Activated T-helper 1 cell treated with Interleukin-2 at 50 U/mL for 16 hours (primary cell): Measurements from ENCODE around the gene FAM219A.

Experiments
- DNase-seq: peaks from one replicate; pipeline ENCODE4 v3.0.0-alpha.2; 2020; ENCODE audit warnings: low read depth

FAM219A gene, protein sequence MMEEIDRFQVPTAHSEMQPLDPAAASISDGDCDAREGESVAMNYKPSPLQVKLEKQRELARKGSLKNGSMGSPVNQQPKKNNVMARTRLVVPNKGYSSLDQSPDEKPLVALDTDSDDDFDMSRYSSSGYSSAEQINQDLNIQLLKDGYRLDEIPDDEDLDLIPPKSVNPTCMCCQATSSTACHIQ

DNA sequence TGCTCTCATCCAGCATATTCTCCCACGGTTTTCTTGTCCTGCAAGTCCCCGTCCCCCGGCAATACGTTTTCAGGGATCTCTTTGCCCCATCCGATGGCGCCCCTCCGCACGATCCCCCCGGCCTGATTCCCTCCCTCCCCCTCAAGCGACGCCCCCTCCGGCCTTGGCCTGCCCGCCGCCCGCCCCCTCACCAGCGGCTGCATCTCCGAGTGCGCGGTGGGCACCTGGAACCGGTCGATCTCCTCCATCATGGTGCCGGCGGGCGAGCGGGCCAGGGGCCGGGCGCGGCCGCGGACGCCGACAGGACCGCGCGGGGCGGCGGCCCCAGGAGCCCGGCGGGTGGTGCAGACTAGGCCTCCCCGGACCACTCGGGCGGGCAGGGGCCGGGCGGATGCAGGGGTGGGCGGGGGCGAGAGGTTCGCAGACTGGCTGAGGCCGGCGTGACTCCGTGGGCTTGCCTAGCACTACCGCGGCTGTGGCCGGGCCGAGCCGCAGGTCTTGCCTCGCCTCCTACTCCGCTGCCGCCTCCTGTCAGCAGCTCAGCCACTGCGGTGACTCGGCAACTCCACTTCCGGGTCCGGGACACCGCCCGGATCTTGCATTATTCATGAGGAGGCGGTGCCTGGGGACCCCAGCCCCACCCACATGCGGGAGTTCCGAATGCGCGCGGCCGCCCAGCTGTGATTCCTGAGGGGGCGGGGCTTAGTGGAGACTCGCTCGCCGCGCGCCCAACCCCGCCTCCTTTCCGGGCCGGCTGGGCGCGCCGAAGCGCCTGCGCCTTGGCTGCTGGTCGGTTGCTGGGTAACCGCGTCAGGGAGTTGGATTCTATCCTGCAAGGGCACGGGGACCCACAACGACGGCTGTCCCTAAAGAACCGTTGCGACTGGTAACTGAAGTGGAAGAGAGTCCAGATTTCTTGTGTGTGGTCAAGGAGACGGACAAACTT, at the start of gene FAM219A, which contains the start of gene DNAI1:
Gene FAM219A, minus strand, starts transcription at position 558 of the 946 bp plus-strand sequence. Its CDS starts 307 bp downstream, at position 251.
Gene DNAI1, plus strand, starts transcription at position 793 of the 946 bp plus-strand sequence. CDS start 201 bp downstream, outside the sequence.
- peak; percentile 99 for DNase-seq

DNA sequence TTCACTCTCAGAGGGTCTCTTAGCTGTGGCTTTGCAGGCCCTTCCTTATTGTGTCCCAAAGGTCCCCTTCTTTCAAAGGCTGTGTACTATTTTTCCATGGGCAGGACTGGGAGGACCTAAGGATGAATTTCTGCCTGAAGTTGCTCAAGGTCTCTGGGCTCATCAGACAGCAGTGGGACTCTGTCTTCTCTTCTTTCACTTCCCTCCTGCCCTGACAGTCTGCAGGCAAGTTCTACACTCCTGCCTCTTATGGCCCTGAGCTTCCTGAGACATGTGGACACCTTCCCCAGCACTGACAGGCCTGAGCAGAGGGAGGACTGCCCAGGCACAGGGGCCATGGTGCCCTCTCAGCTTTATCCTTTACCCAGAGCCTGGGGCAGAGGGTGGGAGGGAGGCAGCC, 49.6 kb upstream of the FAM219A start:
- no peak for DNase-seq

DNA sequence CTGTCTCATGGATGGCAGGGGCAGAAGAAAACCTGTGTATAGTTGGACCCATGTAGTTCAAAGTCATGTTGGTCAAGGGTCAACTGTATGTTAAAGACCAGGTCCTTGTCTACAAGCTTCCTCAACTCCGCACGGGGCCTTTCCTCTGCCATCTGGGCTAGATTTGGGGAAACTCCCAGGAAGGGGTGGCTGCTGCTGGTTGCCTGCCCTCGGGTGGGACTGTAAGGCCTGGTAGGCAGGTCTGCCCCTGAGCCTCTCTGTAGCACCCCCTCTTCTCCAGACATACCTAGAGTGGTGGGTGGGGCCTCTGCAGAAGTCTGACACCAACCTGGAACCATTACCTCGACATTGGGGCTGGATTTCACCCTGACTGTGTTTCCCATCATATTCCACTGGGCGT, 49.2 kb upstream of the FAM219A start:
- no peak for DNase-seq

DNA sequence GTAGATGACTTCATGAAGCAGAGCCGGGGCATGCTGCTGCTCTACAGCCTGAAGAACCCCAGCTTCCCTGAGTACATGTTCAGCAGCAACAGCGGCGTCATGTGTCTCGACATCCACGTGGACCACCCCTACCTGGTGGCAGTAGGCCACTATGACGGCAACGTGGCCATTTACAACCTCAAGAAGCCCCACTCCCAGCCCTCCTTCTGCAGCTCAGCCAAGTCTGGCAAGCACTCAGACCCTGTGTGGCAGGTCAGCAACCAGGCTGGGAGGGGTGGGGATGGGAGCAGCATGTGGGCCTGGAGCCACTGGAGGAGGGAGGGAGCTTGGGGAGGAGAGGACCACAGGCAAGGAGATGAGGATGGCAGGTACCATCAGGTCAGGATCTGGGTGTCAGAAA, 48.3 kb upstream of the FAM219A start:
- no peak for DNase-seq

DNA sequence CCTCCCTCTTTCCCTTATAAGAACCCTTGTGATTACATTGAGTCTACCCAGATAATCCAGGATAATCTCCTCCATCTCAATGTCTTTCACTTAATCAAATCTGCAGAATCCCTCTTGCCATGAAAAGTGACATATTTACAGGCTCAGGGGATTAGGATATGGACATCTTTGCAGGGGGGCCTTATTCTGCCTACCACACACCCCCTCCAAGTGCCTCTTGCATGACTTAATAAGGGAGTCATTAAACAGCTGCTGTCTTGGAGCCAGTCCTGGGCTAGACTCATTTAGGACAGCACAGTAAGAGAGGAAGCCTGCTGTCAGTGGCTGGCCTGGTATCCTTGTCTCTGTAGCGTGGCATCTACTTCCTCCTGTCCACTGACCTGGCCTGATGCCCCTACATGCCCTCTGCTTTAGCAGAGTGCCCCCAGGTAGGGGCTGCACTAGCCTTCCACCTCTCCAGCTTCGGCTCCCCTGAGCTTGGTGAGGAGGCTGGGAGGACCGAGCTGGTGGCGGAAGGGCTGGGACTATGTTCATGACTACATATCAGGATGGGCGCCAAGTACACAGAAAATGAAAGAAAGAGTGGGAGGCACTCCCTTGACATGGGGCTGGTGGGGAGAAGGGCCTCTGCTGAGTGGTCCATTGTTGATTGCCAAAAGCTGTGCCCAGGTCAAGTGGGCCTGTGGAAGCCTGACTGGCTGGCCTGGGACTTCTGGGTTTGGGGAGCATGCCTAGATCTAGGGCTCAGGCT, 47.2 kb upstream of the FAM219A start:
- DNase-seq, result no peak

DNA sequence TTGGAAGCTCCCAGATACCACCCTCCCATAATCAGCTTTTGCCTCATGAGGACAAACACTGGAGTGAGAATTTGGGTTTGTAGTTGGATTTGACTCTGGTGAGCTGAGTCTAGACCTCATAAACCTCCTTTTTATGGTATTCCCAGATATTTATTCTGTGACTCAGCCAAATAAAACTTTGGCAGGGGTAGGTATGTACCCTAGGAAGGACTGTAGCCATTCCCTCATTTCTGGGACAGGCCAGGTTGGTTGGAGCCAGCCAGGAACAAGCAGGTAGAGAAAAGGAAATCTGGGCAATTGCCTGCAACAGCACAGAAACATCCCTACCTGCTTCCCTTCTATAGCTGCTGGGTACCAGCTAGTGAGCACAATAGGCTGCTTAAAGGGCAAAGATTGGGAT, 45.0 kb upstream of the FAM219A start:
- no peak for DNase-seq

DNA sequence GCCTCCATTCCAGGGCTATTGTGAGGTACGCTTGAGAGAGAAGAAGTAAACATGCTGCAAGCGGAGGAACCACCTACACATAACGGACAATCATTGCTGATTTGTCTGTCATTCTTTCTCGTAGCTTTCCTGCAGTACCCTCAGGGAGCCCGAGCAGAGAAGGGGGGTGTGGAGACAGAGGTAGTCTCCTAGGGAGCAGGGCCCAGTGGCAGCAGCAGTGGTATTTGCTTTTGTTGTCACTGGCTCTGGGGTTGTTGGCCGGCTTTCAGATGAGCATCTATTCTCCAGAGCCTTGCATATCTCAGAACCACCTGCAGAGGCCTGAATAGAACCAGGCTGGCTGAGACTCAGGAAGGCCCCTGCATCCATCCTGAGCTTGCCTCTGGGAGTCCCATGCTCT, 44.5 kb upstream of the FAM219A start:
- no peak for DNase-seq

DNA sequence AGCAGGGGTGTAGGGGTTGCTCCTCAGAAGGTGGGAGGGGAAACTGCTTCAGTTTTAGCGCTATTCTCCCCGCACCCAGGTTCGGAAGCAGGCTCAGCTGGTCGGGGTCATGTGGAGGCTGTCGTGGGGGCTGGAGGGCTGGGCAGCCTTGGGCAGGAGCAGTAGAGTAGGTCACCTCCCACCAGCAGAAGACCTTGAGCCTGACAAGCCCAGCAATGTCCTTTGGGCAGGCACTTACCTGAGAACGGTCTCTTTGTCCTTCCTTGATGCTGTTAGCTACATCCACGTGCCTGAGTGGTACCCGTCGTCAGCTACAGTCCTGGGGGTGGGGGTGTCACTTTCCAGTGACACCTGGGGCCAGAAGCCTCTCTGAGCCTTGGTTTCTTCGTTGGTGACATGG, 44.1 kb upstream of the FAM219A start:
- no peak for DNase-seq

DNA sequence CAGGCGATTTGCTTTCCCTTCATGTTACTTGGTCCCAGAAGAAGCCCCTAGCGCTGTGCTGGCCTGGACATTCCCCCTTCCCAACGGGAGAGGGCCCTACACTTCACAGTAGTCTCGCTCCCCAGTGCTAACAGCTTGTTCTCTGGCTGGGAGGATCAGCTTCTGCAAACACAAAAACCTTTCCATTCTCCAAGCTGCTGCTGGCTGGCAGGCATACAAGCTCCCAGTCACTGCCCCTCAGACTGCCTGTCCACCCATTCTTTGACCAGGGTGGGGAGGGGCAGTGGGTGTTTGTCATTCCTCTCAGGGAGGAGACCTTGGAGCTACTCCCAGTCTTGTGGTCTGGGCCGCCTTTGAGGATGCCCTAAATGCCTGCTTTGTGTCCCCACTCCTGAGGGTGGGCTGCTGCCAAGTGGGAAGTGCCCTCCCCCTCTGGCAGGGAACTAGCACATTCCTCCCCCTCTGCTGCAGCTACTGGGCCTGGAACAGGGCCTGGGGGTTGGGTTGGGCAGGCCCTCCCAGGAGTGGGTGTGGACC, 43.6 kb upstream of the FAM219A start:
- DNase-seq, result no peak

DNA sequence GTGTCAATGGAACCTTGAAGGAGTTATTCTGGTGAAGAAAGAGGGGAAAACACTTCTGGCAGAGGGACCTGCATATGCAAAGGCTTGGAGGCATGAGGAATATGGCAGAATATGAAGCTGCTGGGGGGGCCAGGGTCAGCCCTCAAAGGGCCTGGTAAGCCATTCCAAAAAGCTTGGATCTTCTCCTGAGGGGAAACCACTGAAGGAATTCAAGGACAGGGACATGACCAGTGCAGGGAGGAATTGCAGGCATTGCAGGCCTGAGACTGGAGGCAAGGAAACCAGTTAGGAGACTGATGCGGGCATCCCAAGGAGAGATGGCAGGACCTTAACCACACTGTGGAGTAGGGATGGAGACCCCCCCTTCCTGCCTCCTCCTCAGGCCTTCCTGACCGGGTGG, 43.0 kb upstream of the FAM219A start:
- no peak for DNase-seq

DNA sequence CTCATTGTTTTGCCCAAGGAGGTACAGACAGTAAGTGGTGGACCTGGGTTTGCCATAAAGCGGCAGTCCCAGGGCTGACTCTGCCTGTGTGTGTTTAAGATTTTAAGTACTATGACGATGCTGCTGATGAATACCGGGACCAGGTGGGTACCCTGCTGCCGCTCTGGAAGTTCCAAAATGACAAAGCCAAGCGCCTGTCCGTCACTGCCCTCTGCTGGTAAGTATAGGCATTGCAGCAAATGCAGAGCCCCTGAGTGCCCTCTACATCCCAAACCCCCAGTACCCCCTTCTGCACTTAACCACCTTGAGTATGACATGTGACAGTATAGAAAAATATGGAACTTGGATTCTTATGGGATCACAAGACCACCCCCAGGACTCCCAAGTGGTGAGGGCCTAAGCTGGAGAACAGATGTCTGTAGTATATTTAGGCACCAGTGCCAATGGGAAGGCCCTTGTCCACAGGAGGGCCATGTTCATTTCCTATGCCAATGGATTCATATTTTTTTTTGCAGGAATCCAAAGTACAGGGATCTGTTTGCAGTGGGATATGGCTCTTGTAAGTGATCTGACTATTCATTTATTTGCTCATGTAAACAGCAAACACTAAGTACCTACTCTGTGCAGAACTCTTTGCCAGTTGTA, 42.4 kb upstream of the FAM219A start:
- DNase-seq, result peak; percentile 45

DNA sequence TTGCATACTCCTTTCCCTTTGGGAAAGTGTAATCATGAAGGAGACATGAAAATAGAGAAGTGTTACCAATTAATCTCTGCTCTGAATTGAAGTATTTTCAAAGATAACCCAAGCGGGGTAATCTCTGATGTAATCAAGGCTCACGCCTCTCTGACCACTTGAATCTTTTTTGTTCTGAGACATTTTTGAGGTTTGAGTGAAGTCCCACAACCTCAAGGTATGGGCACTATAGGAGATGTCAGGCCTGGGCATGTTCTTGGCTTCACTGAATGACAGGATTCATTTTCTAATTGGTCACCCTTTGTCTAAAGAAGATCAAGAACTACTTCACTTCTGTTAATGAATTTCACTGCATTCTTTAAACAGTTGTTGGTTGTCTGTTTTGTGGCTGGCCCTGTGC, 40.7 kb upstream of the FAM219A start:
- DNase-seq, result no peak

DNA sequence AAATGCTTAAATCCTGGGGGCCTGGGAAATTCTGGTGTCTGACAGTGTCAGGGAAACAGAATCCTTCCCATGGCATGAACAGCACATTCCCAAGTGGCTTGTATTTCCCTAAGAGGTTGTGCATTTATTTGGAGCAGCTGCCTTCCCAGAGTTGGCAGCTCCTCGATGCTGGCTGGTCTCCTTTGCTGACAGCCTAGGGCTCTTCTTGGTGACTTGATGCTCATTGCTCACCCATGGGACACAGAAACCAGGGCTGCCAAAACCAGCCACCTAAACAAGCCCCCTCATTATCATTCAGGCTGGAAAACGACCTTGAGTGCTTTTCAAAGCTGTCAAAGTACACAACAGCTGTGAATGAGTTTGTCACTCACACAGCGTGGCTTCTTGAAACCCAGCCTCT, 40.2 kb upstream of the FAM219A start:
- no peak for DNase-seq

DNA sequence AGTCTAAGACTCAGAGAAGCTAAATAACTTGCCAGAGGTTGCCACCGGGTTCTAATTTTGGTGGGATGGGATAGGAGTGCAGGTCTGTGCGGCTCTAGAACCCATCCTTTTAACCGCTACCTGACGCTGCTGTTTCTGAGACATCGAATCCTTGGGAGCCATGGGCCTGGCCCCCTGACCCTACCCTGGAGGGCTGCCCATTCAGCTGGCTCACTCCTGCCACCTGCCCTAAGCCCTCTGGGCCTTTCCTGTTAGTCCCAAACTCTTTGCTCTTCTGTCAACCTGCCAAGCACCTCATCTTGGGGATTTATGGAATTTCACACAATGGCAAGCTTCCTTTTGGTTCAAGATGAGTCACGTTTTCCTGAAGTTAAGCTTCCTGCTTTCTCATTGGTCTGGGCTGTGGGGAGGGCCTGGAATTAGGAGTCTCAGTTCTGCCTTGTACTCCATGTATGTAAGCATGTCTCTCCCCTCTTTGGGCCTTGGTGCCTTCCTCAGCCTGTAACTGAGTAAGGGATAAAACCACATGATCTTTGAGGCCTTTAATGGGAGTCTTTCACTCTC, 37.9 kb upstream of the FAM219A start:
- DNase-seq, result no peak

DNA sequence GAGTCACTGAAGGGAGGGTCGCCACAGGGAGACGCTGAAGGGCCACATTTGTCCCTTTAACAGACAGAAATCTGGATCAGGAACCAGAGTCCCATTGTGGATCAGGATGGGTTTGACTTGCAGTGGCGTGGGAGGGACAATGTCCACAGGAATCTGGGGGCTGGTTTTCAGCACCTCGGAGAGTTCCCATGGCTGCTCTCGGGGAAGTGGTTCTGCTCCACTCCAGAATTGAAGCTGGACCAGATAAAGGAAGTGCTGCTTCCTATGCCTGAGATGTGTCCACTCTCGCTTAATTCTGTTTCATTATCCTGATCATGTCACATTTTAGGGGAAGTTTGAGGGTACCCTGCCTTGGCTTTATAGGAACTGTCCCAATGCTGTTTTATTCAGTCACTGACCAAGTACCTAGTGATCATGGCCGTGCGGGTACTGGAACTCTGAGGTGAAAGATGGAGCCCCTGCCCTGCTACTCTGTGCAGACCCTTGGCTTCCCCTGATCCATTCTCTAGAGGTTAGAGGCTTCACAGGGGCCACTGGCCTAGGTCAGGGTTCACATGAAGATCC, 35.7 kb upstream of the FAM219A start:
- DNase-seq, result no peak

DNA sequence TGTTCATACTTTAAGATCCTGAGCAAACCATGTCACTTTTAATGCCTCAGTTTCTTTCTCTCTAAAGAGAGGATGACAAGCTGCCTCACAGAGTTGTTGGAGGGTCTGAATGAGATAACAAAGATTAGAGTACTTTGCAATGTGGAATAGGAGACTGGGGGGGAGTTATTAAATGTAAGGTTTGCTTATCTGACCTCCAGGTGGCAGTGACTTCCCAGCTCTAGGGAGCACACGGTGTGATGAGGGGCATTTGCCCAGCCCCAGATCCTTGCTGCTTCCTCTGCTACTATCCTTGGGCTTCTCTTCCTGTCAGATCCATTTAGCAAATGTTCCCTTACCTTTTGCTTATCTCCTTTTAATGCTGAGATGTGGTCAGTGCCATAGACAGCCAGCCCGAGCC, 33.7 kb upstream of the FAM219A start:
- DNase-seq, result no peak

DNA sequence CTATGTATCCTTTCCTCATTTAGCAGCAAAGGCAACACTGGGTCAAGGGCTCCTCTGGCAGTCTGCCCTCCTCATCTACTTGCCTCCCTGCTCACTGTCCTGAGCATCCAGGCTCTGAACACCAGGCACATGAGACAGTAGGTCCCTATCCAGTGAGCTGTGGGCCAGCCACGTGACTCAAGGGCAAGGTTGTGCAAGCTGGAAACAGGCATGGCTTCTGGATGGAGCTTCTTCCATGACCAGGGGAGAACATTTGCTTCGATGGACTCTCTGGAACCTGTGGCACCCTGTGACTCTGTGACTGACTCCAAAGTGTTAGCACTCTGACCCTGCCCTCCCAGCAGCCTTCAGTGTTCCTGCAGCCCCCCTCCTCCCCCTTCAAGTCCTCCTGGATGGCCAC, 33.2 kb upstream of the FAM219A start:
- no peak for DNase-seq

DNA sequence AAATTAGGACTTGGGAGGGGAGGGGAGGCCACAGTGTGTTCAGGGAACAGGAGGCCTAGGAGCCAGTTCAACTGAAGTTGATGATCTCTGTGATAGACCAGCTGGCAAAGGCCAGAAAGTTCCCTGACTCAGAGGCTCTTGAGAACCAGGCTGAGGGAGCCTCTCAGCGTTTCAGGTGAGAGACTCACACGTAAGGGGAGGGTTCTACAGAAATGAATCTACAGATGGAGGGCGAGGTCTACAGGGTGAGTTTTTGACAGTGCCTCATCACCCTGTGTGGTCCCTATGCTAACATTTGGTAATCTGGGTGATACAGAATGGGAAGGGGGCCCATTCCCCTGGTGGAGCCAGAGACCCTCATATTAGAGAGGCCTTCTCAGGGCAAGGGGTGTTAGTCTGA, 32.4 kb upstream of the FAM219A start:
- DNase-seq, result no peak

DNA sequence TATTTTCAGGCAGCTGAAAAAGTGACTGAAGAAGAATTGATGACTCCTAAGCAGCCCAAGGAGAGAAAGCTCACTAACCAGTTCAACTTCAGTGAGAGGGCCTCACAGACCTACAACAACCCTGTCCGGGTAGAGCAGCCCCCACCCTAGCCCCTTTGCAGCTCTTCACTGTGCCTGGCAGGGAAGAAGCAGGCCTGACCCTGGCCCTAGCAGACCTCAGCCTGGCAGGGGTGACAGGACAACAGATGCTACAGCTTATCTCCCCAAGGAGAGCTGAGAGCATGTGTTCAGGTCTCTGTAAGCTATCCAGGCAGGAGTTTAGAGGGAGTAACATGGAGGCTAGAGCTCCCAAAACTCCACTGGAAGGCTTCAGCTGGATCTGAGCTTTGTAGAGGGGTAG, 32.0 kb upstream of the FAM219A start:
- no peak for DNase-seq

DNA sequence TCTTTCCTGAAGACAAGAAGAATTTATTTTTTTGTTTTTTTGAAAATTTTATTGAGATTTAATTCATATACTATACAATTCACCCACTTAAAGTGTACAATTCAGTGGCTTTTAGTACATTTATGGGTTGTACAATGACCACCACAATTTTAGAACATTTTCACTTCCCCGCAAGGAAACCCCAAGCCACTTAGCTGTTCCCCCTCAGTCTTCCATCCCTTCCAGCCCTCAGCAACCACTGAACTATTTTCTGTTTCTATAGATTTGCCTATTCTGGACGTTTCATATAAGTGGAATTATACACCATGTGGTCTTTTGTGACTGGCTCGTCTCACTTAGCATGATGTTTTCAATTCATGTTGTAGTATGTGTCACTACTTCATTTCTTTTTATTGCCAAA, 28.2 kb upstream of the FAM219A start:
- no peak for DNase-seq

DNA sequence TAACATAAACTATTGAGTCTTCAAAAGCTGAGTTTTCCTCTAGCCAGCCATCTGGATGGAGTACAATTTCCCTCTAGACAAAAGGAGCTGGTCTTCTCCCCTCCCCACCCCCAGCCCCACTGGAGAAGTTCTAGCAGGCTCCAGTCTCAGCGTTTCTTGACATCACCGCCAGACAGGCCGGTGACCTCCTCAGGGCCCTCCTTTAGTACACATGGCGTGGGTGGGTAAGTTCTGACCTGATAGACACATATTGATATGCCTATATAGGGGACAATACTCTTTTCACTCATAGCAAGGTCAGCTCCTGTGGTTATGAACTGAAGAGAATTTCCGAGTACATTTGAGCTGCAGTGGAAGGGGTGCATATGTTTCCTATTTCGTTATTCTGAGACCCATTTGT, 27.5 kb upstream of the FAM219A start:
- DNase-seq, result no peak
